NCI-H146 treated with DMSO at 0.1 percent for 48 hours (cell line): Measurements from ENCODE around the gene ATG4B.

ENCODE experiments used
- DNase-seq: peaks from one replicate; lab custom pipeline; 2025; ENCODE audit not compliant: unreplicated experiment; lab: John Stamatoyannopoulos, UW

ATG4B gene

DNA sequence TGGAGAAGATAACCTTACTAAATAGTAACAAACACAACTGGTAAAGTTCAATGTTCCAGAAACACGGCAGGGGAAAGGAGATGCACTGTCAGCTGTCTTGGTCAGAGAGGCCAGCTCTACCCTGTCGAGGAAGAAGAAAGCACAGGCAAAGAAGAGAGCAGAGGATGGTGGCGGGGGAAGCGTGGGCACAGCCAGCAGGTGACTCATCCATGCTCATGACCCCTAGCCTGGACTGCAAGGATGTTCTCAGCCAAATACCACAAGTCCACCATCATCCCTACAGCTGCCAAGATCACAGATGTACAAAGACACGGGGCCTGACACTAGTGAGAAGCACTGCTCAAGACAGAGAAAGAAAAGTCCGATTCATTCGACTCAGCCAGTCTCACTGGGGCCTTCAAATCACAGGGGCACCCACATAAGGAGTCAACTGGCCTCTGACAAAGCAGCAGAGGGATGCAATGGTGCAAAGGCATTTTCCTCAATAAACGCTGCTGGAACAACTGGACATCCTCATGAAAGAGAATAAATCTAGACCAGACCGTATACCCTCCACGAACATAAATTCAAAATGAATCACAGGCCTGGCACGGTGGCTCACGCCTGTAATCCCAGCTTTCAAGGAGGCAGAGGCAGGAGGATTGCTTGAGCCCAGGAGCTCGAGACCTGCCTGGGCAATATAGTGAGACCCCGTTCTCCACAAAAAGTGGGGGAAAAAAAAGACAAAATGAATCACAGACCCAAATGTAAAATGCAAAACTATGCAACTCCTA lies 43.5 kb downstream of the ATG4B start:
- no peak for DNase-seq

DNA sequence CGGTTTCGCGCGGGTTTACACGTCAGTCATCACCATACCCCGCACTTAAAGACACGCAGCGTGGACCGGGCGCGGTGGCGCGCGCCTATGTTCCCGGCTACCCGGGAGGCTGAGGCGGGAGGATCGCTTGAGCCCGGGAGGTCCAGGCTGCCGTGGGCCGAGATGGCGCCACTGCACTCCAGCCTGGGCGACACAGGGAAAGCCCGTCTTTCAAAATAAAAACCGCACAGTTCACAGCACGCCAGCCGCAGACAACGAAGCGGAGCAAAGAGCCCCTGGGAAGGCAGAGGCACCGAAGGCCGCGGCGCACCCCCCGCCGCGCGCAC lies 48.8 kb downstream of the ATG4B start:
- DNase-seq: no peak

DNA sequence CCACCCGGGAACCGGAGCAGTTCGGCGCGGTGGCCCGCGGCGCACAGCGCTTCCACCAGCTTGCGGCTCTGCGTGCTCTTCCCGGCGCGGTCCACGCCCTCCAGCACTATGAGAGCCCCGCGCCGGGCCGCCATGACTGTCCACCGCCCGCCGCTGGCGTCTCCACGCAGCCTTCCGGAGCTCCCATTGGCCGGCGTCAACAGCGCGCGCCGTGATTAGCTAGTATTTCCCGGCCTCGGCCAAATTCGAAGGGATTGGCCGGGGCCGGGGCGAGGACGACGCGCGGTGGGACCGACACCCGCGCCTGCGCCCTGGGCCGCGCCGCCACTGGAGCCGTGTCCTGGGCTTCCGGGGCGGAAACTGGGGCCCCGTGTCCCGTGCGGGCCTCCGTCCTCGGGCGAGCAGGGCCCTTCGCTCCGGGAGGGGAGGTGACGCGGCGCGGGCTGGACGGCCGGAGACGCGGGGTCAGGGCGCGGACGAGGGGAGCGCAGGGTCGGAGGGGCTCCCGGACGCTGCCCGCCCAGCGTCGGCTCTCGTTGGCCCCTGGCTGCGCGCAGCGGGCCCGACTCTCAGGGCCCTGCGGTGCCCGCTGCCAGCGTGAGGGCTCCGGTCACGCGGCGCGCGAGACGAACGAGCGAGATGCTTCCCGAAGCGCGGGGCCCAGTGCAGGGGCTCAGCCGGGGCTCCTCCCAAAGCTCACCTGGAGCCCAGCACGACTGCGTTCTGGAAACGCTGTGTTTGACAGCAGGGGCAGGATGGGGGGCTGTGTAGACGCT lies 49.3 kb downstream of the ATG4B start, which contains the start of gene DTYMK:
DTYMK (minus strand) TSS at position 166 of the 776 bp plus-strand sequence; CDS start at position 134, 32 bp downstream.
- peak; percentile 79 for DNase-seq

DNA sequence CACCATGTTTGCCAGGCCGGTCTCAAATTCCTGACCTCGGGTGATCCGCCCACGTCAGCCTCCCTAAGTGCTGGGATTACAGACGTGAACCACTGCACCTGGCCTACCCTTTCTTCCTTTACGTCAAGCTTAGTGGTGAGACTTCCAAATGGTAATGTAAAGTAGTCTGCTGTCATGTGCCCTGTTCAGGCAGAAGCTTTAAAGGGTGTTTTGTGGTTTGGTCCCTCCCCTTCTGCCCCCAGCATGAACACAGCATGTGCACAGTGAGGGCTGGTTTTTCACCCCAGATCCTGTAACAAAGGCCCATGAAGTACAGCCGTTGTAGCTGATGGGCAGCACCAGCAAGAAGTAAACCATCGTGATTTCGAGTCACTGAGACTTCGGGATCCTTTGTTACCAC lies 51.8 kb downstream of the ATG4B start:
- no peak for DNase-seq

DNA sequence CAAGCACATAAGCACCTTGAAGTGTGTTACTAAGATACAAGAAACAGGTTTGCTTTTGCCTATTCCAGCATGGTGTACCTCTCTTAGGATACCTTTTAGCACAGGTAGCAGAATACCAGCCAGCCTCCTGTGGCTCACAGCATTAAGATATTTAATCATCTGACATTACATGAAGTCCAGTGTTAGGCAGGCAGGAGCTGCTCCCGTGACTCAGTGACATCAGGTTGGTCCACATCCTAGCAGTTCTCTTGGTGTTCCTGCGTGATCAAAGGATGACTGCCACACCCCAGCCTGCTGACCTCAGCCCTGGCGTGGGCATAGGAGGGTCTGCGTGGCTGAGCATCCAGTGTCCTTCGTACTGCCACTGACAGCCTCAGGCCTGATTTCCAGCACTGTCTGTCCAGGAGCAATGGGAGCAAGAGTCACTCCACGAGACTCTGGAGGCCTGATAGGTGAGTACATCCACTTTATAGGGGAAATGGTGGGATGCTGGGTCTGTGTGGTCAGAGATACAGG lies 52.8 kb downstream of the ATG4B start:
- DNase-seq: no peak

DNA sequence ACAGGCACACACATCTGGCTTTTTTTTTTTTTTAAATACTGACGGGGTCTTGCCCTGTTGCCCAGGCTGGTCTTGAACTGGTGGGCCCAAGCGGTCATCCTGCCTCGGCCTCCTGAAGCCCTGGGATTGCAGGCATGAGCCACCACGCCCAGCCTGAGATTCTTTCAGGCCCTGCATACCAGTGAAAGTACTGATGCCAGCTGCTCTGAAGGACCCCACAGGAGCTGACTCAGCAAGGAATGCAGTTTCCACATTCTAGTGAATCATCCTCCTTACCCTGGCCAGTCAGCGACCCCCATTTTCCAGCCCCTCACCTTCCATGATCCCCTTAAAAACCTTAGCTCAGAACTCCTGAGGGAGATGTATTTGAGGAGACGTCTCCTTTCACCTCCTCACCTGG lies 55.0 kb downstream of the ATG4B start:
- DNase-seq: no peak

DNA sequence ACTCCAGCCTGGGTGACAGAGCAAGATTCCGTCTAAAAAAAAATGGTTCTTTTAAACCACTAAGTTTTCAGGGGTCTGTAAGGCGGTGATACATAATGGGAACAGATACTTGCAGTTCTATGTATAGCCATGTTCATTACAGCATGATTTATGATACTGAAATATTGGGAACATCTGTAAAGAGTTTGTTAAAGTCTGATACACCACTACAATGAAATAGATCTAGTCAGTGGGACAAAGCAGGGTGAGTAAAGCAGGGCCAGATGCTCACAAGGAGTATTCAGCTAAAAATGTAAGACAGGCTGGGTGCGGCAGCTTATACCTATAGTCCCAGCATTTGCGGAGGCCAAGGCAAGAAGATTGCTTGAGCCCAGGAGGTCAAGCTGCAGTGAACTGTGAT lies 58.2 kb downstream of the ATG4B start:
- no peak for DNase-seq

DNA sequence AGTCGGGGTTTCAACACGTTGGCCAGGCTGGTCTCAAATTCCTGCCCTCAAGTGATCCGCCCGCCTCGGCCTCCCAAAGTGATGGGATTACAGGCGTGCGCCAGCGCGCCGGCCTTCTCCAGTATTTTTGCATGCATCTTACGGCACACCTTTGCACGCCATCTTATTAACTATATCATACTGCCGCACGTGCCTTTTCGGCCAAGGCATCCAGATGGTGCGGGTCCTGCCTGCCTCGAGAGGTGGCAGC lies 63.6 kb downstream of the ATG4B start:
- peak; percentile 62 for DNase-seq

DNA sequence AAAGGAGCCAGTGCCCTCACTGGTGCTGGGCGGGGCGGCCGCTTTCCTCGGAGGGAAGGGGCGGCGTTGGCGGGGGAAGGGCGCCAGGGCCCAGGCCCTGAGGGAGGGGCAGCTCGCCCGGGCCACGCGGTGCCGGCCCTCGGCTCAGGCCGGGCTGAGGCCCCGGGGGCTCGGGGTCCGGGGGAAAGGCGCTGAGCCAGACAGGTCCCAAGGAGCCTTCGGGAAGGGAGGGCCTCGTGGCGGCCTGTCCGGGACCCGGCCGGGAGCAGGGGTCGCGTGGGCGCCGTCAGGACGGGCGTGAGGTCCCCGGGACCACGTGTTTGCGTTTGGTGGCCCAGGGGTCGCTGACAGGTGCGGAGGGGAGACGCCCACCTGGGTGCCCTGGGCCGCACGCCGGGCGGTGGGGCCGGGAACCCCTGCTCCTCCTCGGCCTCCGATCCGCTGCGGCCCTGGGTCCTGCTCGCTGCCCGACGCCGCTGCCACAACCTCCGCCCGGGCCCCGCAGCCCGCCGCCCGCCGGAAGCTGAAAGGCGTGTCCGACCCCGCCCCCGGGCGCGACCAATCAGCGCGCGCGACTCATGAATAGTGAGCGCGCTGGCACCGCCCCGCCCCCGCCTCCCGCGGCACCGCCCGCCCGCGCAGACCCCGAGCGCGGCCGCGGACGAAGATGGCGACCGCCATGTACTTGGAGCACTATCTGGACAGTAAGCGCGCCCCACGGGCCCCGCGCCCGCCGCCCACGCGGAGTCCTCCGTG lies 64.1 kb downstream of the ATG4B start, which contains the start of gene ING5:
ING5 (plus strand) TSS at position 641 of the 756 bp plus-strand sequence; CDS start at position 668, 27 bp downstream.
- peak; percentile 55 for DNase-seq

DNA sequence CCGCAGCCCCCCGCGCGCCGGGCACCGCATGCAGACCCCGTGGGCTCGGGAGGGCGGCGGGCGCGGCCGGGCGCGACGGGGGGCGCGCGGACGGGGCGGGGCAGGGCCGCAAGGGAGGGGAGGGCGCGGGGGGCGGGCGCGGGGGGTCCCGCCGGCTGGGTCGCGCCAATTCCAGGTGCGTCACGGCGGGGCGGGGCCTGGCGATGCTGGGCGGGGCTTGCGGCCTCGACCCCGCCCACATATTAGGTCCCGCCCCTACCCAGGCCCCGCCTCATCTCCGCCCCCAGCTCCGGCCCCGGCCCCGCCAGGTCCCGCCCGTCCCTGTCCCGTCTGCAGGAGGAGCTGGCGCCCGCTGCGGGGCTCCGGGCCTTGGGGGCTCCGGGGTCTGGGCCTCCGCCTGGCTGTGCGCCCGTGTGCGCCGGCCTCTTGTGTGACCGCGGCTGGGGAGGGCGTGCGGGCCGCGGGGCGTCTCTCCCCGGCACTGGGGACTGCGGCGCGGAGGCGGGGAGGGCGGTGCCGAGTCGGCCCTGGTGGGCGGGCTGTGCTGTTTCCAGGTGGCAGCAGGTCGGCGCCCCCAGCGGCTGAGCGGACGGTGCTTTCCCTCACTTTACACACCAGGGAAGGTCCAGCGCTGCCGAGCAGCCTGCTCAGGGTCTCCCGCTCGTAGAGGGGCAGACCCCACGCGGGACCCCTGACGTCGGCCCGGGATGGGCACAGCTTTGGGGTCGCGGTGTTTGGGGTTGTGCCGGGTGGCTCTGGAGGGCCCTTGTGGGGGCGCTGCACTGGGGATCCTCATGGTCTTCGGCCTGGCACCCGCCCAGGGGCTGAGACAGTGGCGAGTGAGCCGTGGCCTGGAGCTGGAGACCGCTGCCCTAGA lies 64.9 kb downstream of the ATG4B start:
- peak; percentile 37 for DNase-seq

DNA sequence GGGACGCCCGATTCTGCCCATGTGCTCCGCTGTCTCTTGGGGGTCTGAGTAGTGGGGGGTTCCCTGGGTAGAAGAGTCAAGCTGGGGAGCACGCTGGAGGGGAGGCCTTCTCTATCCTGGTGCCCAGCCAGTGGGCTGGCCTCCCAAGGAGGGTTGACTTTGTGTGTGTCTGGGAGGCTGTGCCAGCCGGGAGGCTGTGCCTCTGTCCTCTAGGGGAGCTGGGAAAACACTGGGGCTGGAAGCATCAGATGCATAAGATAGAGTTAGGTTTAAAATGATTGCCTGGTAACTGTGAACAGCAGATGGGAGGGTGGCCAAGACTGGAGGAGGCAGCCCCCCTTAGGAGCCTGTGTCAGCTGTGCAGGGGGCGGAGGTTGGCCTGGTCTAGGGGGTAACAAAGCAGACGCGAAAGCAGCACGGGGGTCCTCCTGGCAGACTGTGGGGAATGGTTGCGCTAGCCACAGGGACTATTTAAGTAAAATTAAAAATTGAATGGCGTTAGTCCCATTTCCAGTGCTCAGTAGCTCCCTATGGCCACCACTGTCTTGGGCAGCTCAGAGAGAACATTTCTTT lies 65.6 kb downstream of the ATG4B start:
- DNase-seq: no peak

DNA sequence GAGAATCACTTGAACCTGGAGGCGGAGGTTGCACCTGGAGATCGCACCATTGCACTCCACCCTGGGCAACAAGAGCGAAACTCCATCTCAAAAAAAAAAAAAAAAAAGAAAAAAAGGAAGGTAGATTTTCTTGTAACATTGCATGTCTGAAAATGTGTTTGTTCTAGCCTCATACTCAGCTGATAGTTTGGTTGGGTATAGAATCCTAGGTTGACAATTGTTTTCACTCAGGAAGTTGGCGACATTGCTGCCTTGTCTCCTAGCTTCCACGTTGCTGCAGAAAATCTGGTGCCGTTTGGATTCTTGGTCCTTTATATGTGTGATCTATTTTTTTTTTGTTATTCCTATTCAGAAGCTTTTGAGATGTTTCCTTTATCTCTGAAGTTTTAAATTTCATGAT lies 69.0 kb downstream of the ATG4B start:
- no peak for DNase-seq

DNA sequence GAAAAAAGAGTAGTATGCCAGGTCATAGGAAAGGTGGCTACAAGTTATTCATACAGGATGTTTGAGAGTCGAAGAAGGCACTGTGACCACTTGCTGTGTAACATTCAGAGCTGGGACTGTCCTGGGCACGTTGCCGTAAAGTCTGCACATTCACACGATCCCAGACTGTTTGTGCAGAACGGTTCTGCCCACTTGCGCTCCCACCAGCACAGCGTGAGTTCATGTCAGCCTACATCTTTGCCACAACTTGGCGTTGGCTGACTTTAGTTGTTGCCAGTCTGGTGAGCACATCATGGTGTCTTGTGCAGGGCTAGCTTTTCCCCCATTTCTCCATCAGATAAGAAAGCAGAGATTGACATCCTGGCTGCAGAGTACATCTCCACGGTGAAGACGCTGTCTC lies 71.4 kb downstream of the ATG4B start:
- DNase-seq: no peak

DNA sequence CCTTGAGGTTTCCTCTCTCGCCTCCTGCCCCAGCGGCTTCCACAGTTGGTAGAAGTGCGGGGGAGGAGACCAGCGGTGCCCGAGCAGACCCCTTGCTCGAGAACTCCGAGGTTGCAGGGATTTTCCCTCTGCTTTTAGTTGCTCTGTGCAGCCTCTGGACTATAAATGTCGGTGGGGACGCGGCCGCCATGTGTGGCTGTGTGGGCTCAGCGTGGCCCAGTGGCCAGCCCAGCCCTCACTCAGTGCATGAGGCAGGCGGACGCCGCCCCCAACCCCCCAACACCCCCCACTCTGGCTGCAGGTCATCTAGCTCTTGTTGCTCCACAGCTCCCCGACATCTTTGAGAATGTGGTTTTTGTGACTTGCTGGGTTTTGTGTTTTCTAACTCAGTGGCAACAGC lies 81.6 kb downstream of the ATG4B start:
- no peak for DNase-seq

DNA sequence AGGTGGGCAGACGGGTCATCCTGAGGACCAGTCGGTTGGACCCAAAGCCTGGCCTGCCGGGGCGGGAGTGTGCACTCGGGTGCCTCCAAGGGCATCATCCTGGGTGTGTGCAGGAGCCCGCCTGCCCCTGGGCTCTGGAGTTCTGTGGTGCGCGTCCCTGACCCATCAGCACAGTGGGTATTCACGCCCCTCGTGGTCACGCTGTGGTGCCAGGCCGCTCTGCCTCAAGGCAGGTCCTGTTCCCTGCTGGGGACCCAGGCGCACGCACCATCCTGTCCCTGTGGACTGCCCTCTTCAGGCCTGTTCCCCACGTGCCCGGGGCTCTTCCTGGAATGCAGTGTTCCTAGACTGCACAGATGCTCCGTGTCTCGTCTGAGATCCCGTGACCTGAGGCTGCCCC lies 82.6 kb downstream of the ATG4B start:
- no peak for DNase-seq

DNA sequence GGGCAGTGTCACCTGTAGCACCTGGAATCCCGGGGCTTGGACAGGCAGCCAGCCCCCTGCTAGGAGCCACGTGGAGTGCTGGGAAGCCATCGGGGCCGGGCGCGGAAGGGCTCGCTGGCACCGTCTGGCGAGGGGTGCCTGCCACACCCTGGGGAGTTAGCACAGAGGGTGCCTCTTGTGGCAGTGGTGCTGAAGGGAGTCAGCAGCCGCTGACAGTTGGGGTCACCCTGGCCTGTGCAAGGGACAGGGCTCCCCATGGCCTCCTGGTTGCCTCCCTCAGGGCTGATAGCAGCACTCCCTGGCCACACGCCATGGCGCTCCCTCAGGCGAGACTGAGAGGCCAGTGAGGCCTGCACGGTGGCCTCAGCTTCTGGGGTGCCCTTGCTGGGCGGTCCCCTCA lies 83.1 kb downstream of the ATG4B start:
- DNase-seq: no peak

DNA sequence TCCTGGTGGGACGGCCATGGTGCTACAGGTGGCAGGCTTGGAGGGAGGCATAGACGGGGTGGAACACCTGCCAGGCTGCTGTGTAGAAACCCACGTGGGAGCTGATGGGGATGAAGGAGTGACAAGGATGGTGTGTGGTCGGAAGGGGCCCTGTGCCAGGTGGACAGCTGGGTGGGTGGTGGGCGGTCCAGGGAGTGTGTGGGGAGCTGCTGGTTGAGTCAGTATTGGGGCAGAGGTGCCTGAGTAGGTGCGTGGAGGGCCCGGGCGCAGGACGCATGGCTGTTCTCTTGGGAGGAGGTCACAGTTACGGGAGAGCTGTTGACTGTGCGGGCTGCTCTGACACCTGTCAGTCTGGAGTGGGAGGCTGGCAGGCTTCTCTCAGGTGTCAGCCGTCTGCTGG lies 84.4 kb downstream of the ATG4B start:
- no peak for DNase-seq

DNA sequence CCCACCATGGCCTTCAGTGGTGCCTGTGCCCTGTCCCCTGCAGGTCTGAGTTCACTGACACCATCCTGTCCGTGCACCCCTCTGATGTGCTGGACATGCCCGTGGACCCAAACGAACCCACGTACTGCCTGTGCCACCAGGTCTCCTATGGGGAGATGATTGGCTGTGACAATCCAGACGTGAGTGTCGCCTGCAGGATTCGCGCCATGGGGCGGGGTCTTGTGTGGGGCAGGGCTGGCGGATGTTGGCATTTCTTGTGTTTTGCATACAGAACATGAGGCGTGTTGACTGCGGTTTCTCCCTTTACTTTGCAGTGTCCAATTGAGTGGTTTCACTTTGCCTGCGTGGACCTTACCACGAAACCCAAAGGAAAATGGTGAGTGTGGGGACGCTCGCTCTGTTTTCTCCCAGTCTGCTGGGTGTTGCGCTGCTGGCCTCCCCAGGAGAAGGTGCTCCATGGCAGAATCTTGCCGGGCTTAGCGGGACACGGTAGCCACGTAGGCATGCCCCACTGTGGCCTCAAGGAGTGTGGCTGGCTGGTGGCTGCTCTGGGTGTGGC lies 85.5 kb downstream of the ATG4B start:
- DNase-seq: no peak
